ENCODE data around the gene TUBE1. TPM values are rescaled to one million over a fixed set of nuclear protein-coding genes. Genes with fewer than 3 reads are reported as not detected.

Gene TUBE1
- total RNA-seq, 4 donors from 2014 or later = 6.1 to 14.7 (median 10.0) TPM

DNA sequence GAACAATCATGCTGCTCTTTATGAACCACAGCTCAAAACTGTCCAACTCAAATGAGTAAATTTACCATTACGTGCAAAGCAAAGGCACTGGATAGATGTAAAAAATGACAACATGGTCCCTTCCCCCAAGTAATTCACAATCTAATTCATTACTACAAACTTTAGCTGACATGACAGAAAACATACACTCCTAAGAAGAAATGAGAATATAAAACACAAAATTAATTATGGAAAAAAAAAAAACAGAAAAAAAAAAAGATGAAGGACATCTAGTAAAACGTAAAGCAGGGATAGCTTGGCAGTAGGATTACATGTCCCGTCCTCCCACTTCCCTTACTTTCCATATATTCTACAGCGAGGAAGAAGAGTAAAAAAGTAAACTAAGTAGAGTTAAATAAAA, 5.7 kb downstream of the TUBE1 start:
- in situ Hi-C loops (cut with MboI; ENCODE audit: low sequenced_read_pairs in 4 of 4) (no loop called here), intact Hi-C loops (cut with DNase I; ENCODE audit: low total_unique reads) (no loop called here)
- DNase-seq (no peak), ATAC-seq (no peak)
- no peak overlapping the region for H3K4me3 ChIP-seq
- H3K36me3 ChIP-seq = peaks cover 2 to 51% of the 10 kb centered on the region in 2 donors
- H3K27ac ChIP-seq = no peak overlapping the region
- no peaks in the 10 kb centered on the region for H3K9me3 ChIP-seq
- no peaks in the 10 kb centered on the region for H3K27me3 ChIP-seq
- H3K4me1 ChIP-seq = peaks cover 6 to 13% of the 10 kb centered on the region in 2 donors
- TF ChIP-seq POLR2A (IDR thresholded peaks at IDR 0.05) = no peak
- TF ChIP-seq, protein P1, sequence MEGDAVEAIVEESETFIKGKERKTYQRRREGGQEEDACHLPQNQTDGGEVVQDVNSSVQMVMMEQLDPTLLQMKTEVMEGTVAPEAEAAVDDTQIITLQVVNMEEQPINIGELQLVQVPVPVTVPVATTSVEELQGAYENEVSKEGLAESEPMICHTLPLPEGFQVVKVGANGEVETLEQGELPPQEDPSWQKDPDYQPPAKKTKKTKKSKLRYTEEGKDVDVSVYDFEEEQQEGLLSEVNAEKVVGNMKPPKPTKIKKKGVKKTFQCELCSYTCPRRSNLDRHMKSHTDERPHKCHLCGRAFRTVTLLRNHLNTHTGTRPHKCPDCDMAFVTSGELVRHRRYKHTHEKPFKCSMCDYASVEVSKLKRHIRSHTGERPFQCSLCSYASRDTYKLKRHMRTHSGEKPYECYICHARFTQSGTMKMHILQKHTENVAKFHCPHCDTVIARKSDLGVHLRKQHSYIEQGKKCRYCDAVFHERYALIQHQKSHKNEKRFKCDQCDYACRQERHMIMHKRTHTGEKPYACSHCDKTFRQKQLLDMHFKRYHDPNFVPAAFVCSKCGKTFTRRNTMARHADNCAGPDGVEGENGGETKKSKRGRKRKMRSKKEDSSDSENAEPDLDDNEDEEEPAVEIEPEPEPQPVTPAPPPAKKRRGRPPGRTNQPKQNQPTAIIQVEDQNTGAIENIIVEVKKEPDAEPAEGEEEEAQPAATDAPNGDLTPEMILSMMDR (IDR thresholded peaks at IDR 0.05 in 4 of 5, conservative IDR thresholded peaks at IDR 0.05 in 1 of 5) = no peak

DNA sequence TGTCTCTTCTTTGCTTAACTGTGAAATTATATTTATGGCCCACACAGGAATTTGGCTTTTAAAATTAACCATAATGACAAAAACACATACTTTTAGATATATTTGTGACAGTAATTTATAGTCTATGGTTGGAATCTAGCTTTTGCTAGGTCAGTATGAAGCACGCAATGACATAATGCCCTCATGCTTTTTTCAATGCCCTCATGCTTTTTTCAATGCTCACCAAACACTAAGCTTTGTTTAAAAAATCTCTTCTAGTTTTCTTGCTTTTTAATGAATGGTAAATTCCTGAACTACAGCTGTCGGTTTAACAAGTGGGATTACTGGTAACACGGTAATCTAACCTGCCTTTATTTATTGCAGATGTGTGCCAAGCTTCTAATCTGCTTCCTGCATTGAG, 20.7 kb downstream of the TUBE1 start:
- no peak overlapping the region for H3K27ac ChIP-seq
- no peaks in the 10 kb centered on the region for H3K9me3 ChIP-seq
- no peak for DNase-seq
- ATAC-seq = no peak
- no peak for TF ChIP-seq POLR2A (IDR thresholded peaks at IDR 0.05)
- TF ChIP-seq, protein P1 (IDR thresholded peaks at IDR 0.05 in 4 of 5, conservative IDR thresholded peaks at IDR 0.05 in 1 of 5) = no peak
- in situ Hi-C loops (cut with MboI; ENCODE audit: low sequenced_read_pairs in 4 of 4) = loop anchor here in 1 of 4 donors (25.0 kb wide), 1 partner anchor 804 kb away; a partner anchor contains a TSS
- H3K4me1 ChIP-seq = no peaks in the 10 kb centered on the region
- no peak overlapping the region for H3K4me3 ChIP-seq
- no peaks in the 10 kb centered on the region for H3K27me3 ChIP-seq
- peaks cover 0 to 25% of the 10 kb centered on the region in 2 donors for H3K36me3 ChIP-seq
- intact Hi-C loops (cut with DNase I; ENCODE audit: low total_unique reads) = no loop called here

DNA sequence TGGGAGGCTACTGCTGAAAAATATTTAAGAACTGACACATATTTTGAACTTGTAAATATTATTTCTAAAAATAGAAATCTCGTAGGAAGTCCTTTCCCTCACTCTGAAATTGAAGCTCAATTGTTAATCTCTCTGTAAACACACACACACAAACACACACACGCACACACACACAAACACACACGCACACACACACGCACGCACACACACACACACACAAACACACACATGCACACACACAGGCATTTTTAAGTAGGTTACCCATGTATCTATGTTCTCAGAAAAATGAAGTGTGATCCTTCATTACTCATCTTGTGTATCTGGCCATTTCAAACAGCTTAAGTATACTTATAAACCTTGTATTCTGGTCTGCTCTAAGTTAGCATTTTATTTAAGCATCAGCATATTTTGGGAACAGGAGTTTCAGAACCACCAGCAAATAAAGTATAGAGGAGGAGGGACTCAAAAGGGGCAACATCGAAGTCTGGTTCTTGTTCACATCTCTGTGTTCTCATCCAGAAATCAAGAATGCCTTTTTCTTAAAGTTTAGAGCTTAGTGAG, 21.8 kb downstream of the TUBE1 start:
- TF ChIP-seq POLR2A (IDR thresholded peaks at IDR 0.05) = no peak
- TF ChIP-seq, protein P1 (IDR thresholded peaks at IDR 0.05 in 4 of 5, conservative IDR thresholded peaks at IDR 0.05 in 1 of 5) = no peak
- no peaks in the 10 kb centered on the region for H3K9me3 ChIP-seq
- in situ Hi-C loops (cut with MboI; ENCODE audit: low sequenced_read_pairs in 4 of 4) (loop anchor here in 1 of 4 donors (25.0 kb wide), 1 partner anchor 803 kb away; a partner anchor contains a TSS), intact Hi-C loops (cut with DNase I; ENCODE audit: low total_unique reads) (no loop called here)
- ATAC-seq = no peak
- no peak overlapping the region for H3K27ac ChIP-seq
- DNase-seq = no peak
- H3K27me3 ChIP-seq = no peaks in the 10 kb centered on the region
- H3K4me3 ChIP-seq = no peak overlapping the region
- no peaks in the 10 kb centered on the region for H3K4me1 ChIP-seq
- peaks cover 0 to 14% of the 10 kb centered on the region in 2 donors for H3K36me3 ChIP-seq

DNA sequence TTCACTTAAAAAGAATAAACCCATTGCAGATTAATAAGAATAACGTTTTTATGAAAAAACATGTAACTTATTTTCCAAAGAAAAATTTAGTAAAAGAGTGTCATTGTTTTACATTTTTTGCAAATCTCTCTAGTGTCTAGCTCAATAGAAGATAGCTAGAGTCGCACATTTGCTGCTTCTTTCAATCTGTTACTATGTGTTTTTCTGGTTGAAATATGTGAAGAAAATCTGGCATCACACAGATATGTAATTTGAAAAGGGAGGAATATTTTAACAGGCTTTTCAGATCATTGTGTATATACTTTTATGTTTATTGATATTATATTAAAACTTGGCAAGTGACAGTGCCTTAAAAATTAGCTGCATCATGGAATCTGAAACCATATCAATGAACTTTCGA, 24.3 kb downstream of the TUBE1 start:
- TF ChIP-seq POLR2A (IDR thresholded peaks at IDR 0.05) = no peak
- TF ChIP-seq, protein P1 (IDR thresholded peaks at IDR 0.05 in 4 of 5, conservative IDR thresholded peaks at IDR 0.05 in 1 of 5) = no peak
- ATAC-seq = no peak
- H3K4me1 ChIP-seq = no peaks in the 10 kb centered on the region
- H3K4me3 ChIP-seq = no peak overlapping the region
- H3K36me3 ChIP-seq = no peaks in the 10 kb centered on the region
- DNase-seq = no peak
- in situ Hi-C loops (cut with MboI; ENCODE audit: low sequenced_read_pairs in 4 of 4) (loop anchor here in 1 of 4 donors (25.0 kb wide), 1 partner anchor 801 kb away; a partner anchor contains a TSS), intact Hi-C loops (cut with DNase I; ENCODE audit: low total_unique reads) (no loop called here)
- no peak overlapping the region for H3K27ac ChIP-seq
- H3K9me3 ChIP-seq = no peaks in the 10 kb centered on the region
- no peaks in the 10 kb centered on the region for H3K27me3 ChIP-seq
